Activated CD4-positive, alpha-beta T cell treated with anti-CD3 and anti-CD28 coated beads for 36 hours (primary cell): Measurements from ENCODE around the gene UGT1A7. TPM values are rescaled to one million over a fixed set of nuclear protein-coding genes. Genes with fewer than 3 reads are reported as not detected.

ENCODE experiments used
- total RNA-seq, 2 experiments: library from RNA; stranded (reverse); gene quantifications; one replicate each; pipeline ENCODE4 v1.2.3, GENCODE V29; 2021

UGT1A7 gene
- total RNA-seq, 2 experiments from 2014 or later = not detected

Other genes starting within 250 kb of the UGT1A7 start
- 10 to 100 TPM; 12.0 to 12.9 TPM for gene USP40, start 115.1 kb upstream of the UGT1A7 start, total RNA-seq
- gene UGT1A8, start 64.3 kb upstream of the UGT1A7 start, total RNA-seq = not detected
- gene UGT1A10, start 45.5 kb upstream of the UGT1A7 start, total RNA-seq = not detected
- not detected for gene UGT1A9, start 10.0 kb upstream of the UGT1A7 start, total RNA-seq
- not detected for gene UGT1A6, start 11.0 kb downstream of the UGT1A7 start, total RNA-seq
- not detected for gene UGT1A5, start 31.0 kb downstream of the UGT1A7 start, total RNA-seq
- gene UGT1A4, start 36.8 kb downstream of the UGT1A7 start, total RNA-seq = not detected
- not detected for gene UGT1A3, start 47.1 kb downstream of the UGT1A7 start, total RNA-seq
- gene UGT1A1, start 78.4 kb downstream of the UGT1A7 start, total RNA-seq = not detected
- gene MROH2A, start 96.4 kb downstream of the UGT1A7 start, total RNA-seq = not detected
- gene HJURP, start 172.6 kb downstream of the UGT1A7 start, total RNA-seq = 100 to 1,000 TPM in 1 of 2 experiments, 10 to 100 TPM in 1; 94.6 to 111 TPM
- gene TRPM8, start 235.5 kb downstream of the UGT1A7 start, total RNA-seq = not detected